H54 (cell line): ENCODE data around the gene RANBP17.
"Not testable (repeated sequence)": the region's sequence is repeated elsewhere in the genome, so short reads cannot be mapped to it uniquely, and the experiment has no call there.

Experiments
- DNase-seq: peaks from one replicate; pipeline ENCODE4 v3.0.0; 2011; ENCODE audit warnings: low spot score, mixed read lengths; ENCODE audit not compliant: insufficient read length
- FAIRE-seq: peaks from 3 replicates; lab custom pipeline; 2011; peaks lifted over from hg19 to GRCh38; lab: Jason Lieb, UNC
- POLR2A ChIP-seq: IDR thresholded peaks from 2 replicates; pipeline ENCODE4 v1.6.1; 2011; ENCODE audit warnings: low read depth, mild to moderate bottlenecking, low read length

RANBP17 gene

GRCh38 chr5:171032435-171032973 is 170.7 kb downstream of the RANBP17 start:
- DNase-seq (no peak), FAIRE-seq (no peak)
- no peak for TF ChIP-seq POLR2A

GRCh38 chr5:171041893-171042292 is 180.1 kb downstream of the RANBP17 start:
- DNase-seq, FAIRE-seq: not testable (repeated sequence)

- FAIRE-seq = no peak
- no peak for TF ChIP-seq POLR2A
- no peak for DNase-seq
These were observed 189.1 kb downstream of the RANBP17 start for GRCh38 chr5:171050916-171051315.

- TF ChIP-seq POLR2A = no peak
- no peak for DNase-seq
- FAIRE-seq = no peak
These were observed 194.1 kb downstream of the RANBP17 start for GRCh38 chr5:171055875-171056454.

- DNase-seq (no peak), FAIRE-seq (no peak)
- no peak for TF ChIP-seq POLR2A
These were observed 205.8 kb downstream of the RANBP17 start for GRCh38 chr5:171067540-171068130.

GRCh38 chr5:171074747-171075146 is 212.9 kb downstream of the RANBP17 start:
- no peak for DNase-seq
- no peak for TF ChIP-seq POLR2A
- FAIRE-seq = no peak

- DNase-seq (no peak), FAIRE-seq (no peak)
- TF ChIP-seq POLR2A = no peak
These were observed 218.5 kb downstream of the RANBP17 start for GRCh38 chr5:171080186-171080938.

GRCh38 chr5:171081319-171081718 is 219.5 kb downstream of the RANBP17 start:
- TF ChIP-seq POLR2A = no peak
- DNase-seq (no peak), FAIRE-seq (no peak)

GRCh38 chr5:171092194-171092593 is 230.4 kb downstream of the RANBP17 start:
- no peak for FAIRE-seq
- no peak for TF ChIP-seq POLR2A

GRCh38 chr5:171093598-171093997 is 231.8 kb downstream of the RANBP17 start:
- TF ChIP-seq POLR2A = no peak
- FAIRE-seq (no peak), DNase-seq (no peak)

More at GRCh38 chr5:171092194-171092593, 230.4 kb downstream of the RANBP17 start:
- no peak for DNase-seq

GRCh38 chr5:171094356-171094755 is 232.5 kb downstream of the RANBP17 start:
- no peak for DNase-seq
- TF ChIP-seq POLR2A = no peak

GRCh38 chr5:171102877-171103610 is 241.2 kb downstream of the RANBP17 start:
- no peak for DNase-seq
- FAIRE-seq = no peak
- TF ChIP-seq POLR2A = no peak

More at GRCh38 chr5:171094356-171094755, 232.5 kb downstream of the RANBP17 start:
- FAIRE-seq = no peak

GRCh38 chr5:171107669-171108068 is 245.9 kb downstream of the RANBP17 start:
- FAIRE-seq (no peak), DNase-seq (no peak)
- TF ChIP-seq POLR2A = no peak

GRCh38 chr5:171115519-171115918 is 253.7 kb downstream of the RANBP17 start:
- no peak for DNase-seq
- no peak for FAIRE-seq
- no peak for TF ChIP-seq POLR2A
